ENCODE results near the gene WDR33.
"Not testable (repeated sequence)": the region's sequence is repeated elsewhere in the genome, so short reads cannot be mapped to it uniquely, and the experiment has no call there.

Gene WDR33

DNA sequence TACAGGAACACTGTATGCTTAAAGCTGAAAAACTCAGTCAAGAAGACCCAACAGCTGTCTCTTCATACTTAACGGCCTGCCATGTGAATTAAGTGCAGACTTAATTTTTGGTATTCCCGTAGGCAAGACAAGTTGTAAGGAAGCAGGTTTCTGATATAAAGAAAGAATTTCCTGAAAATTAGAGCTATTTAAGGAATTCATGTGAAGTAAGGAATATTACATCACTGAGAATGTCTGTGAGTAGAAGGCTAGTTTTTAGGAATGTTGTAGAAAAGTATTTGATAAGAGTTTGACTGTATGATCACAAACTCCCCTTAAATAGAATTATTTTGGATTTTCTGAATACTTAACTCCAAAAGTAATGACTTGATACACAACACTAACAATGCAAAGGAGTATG, 51.0 kb downstream of the WDR33 start:
- no peak for DNase-seq

- no peak for DNase-seq
Observed at GRCh38 chr2:127754186-127754585, 56.8 kb downstream of the WDR33 start.

DNA sequence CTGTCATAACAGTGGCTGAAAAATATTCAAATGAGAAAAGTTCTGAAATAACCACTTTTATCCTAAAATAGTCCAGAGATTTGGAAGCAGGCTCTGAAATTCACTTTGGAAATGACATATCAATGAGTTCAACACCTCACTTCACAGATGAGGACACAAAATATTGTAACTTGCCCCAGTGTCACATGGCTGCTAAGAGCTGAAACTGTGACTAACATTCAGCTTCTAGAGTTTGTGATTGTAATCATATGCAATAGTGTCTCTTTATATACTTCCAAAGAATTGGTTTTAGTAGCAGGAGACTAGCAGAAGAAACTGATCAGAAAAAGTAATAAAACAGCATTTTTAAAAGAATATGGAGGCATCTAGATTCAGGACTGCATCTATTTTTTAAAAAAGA, 57.6 kb downstream of the WDR33 start:
- DNase-seq, result no peak

DNA sequence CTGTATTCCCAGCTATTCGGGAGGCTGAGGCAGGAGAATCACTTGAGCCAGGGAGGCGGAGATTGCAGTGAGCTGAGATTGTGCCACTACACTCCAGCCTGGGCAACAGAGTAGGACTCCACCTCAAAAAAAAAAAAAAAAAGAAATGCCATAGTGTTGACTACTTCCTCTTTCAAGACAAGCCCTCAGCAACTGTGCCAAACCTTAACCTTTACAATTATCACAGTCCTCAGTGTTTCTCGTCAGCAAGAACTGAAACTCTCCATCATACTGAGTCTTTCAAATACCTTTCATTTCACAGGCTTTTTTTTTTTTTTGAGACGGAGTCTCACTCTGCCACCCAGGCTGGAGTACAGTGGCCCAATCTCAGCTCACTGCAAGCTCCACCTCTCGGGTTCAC, 61.4 kb downstream of the WDR33 start:
- not testable (repeated sequence) for DNase-seq

GRCh38 chr2:127747621-127748020, 63.4 kb downstream of the WDR33 start:
- no peak for DNase-seq

DNA sequence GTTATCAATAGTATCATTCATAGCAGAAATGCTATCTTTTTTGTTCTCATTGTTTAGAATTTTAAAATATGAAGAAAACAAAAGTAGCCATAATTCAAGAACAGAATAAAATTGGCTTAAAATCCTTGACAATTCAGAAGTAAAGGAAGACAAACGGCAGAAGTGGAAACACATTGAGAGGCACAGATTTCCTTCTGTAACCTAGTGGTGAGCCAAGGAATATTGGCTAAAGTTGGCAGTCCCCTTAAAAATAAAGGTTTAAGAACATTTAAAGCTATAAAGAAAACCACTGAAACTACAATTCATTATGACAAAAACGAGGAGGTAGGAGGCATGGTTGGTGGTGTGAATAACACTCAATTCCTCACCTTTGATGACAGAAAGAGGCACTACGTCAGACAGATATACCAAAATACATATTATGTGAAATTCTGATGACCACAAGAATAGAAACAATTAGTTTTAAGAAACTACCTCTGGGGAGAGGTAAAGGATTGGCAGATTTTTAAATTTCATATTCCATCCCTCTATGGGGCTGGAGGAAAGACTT, 67.4 kb downstream of the WDR33 start:
- DNase-seq, result no peak

DNA sequence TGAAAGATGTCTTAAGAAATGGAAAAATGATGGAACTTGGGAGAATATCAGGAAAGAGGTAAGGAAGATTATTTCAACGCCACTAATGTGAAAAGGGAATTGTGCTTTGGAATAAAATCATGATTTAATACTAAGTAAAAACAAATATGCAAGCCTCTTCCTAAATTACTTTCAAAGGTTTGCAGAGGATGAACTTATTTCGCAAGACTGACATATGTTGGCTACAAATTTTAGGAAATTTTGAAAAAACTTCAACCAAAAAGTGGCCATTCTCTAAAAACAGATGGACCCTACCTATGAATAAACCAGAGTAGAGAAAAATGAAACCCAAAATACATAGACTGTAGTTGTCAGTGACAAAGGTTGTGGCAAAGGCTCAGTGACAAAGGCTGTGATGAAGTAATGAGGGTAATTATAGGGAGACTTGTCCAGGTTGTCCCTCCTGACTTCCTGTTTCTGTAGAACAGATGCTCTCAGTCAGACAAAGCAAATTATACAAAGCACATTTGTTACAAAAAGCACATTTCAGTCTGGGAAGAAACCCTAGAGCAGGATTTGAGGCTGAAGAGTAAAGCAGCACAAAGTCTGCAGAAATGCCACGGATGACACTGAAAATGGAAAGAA, 70.2 kb downstream of the WDR33 start:
- no peak for DNase-seq

DNA sequence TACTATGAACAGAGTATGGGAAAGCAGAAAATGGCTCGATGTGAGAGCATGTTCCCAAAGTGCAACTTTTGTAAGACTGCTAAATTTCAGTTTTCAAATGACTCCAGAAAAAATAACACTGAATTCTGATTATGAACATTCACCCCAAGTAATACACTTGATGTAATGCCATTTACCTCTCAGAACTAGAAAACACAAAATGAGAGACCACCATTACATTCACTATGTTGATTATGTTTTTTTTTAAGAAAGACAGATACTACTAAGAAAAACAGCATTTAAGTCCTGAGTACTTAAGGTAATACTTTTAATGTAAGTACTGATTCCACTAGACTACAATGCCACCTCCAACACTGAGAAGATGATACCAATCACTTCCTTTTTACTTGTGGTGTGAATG, 71.2 kb downstream of the WDR33 start:
- no peak for DNase-seq

- DNase-seq, result no peak
Observed at GRCh38 chr2:127737892-127738291, 73.1 kb downstream of the WDR33 start.

GRCh38 chr2:127735537-127736399, 75.2 kb downstream of the WDR33 start:
- DNase-seq, result no peak

DNA sequence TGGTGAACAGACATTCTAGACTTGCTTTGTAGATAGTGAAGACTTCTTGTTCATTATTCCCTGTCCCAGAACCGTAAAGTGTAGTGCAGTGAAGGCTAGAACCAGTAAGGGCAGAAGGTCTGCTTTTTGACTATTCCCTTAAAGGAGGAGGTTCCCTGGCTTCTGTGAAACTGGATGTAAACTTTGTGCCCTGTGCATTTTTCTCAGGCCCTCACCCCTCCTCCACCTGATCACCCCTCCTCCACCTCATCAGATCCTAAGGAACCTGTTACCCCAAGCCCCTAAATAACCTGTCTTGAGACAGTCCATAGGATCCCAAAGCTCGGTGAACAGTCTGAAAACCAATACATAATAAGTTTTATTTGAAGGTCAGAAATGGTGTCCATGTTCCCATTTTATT, 75.9 kb downstream of the WDR33 start:
- no peak for DNase-seq

DNA sequence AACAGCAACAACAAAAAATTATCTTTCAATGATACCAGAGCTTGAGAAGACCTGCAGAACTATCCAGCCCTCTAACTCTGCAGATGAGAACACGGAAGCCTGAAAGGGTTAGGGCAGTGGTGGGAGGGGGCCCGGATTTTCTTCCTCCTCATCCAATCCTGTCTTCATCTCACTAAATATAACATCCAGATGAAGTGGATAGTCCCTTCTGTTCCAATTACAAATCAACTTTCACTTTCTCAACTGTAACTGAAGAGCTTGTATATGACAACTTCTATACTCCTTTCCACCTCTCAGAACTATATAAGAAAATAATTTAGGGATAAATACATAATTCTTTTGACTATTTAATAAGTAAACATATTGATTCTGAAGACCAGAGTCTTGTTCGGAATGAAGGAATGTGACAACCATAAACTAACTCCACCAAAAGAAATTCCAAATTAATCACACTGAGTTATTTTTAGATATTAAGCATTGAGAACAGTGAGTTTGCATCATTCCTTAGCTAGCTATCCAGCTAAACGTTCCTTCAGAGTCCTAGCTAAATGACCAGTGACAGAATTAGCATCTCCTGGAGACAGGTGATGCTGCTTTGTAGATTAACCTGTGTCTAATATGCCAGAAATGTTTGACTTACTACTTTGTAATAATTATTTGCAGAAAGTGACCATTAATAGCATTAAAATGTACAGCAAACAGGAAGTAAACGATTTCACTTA, 77.0 kb downstream of the WDR33 start:
- no peak for DNase-seq

DNA sequence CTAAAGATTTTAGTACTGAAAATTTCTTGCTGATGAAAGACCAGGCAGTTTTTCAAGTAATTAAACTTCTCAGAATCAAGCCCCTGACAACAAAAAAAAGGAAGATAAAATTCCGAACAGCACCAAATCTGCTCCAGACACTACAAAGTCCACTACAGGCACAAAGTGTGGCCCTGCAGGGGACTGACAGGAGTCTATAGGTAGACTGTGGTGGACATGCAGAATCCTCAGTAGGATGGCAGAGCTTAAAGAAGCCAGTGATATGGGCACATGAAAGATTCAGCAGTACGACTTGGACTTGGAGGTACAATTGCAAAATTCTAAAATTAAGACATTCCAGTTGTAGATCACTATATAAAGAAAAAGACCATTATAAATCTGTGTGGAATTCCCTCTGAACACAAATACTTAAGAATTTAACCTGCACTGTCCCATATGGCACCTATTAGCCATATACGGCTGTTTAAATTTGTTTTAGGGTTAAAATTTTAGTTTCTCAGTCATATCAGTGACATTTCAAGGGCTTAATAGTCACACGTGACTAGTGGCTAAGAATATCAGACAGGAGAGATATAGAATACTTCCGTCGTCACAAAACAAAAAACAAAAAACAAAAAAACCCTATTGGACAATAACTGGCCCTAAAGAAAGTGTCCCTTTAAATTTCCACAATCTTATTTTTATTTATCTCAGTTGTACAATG, 77.7 kb downstream of the WDR33 start:
- no peak for DNase-seq

GRCh38 chr2:127726158-127726880, 84.7 kb downstream of the WDR33 start:
- no peak for DNase-seq

DNA sequence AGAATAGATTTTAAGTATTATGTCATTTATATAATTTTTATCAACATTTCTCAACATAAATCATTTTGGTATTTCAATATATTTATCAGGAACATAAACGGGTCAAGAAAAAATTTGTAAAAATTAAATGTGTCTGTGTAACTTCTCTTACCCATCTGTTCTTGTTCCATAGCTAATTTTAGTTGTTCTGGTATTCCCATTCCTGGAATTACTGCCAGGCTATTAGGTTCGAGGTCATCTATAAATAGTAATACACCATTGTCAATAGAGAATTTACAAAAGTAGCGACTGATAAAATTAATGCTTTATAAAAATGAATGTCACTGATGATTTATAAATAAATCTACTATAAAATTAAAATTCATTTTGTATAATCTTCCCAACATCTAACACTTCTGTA, 88.2 kb downstream of the WDR33 start:
- no peak for DNase-seq

DNA sequence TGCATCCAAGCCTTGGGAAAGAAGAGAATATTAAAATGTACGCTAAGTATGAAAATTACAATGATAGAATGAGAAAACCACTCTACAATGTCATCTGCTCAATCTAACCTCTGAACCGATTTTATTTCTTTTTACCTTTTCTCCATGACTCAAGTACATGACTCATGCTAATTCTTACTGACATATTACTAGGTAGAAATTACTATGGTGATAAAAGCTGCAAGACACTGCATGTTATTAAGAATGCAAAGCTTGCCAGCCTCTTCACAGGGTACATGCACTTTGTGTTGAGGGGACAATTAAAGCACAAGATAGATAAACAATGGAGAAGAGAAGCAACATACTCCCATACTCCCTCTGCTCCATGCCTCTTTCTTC, 89.0 kb downstream of the WDR33 start:
- DNase-seq, result no peak

- DNase-seq, result no peak
Observed at GRCh38 chr2:127721311-127721977, 89.5 kb downstream of the WDR33 start.

GRCh38 chr2:127719301-127720218, 91.4 kb downstream of the WDR33 start:
- DNase-seq, result no peak

GRCh38 chr2:127718271-127718670, 92.7 kb downstream of the WDR33 start:
- DNase-seq, result no peak

DNA sequence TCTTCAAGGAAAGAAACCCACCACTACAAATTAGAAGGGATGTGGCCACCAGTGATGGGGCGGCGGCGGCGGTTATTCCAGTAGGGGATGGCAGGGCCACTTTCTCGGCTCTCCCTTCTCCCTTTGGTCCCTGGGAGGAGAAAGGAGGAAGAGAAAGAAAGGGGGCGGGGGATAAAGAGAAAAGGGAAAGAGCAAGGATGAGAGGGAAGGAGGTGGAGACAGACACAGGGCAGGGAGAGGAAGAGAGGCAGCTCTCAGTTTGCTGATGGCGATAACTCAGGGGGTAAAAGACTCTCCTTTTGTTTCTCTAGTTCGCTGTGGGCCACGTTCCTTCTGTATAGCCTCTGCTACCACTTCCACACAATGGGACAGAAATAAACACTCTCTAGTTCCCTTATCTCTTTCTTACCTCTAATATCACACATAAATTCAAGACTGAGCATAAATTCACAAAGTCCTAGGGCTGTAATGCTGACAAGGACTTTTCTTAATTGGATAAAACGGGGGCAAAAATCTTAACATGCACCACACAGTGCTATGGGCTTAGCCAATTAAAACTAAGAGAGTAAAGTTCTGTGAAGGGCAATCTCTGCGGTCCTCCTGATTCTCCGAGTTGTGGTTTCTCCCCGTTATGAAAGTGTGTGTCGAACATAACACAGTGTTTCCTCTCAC, 95.1 kb downstream of the WDR33 start:
- no peak for DNase-seq

All from NCI-H1092 (cell line).